ENCODE data around the gene PCP4.

DNA sequence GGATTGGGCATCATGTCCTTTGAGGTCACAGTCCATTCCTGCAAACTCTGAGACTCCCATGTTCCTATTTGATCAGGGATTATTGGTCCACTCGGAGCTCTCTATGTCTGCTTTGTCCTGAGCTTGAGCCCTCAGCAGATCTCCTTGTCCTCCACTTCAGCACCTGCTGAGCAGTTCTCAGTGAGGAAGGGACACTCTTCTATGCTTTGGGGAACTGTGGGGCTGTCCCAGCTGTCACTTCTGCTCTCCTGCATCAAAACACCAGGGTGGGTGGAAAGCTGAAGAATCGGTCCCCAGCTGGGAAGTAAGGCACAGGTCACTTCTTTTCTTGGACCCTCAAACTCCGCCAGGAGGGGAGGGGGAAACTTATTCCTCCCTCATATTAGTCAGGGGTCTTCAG, 99.5 kb downstream of the PCP4 start:
- TF ChIP-seq, protein P1, sequence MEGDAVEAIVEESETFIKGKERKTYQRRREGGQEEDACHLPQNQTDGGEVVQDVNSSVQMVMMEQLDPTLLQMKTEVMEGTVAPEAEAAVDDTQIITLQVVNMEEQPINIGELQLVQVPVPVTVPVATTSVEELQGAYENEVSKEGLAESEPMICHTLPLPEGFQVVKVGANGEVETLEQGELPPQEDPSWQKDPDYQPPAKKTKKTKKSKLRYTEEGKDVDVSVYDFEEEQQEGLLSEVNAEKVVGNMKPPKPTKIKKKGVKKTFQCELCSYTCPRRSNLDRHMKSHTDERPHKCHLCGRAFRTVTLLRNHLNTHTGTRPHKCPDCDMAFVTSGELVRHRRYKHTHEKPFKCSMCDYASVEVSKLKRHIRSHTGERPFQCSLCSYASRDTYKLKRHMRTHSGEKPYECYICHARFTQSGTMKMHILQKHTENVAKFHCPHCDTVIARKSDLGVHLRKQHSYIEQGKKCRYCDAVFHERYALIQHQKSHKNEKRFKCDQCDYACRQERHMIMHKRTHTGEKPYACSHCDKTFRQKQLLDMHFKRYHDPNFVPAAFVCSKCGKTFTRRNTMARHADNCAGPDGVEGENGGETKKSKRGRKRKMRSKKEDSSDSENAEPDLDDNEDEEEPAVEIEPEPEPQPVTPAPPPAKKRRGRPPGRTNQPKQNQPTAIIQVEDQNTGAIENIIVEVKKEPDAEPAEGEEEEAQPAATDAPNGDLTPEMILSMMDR (IDR thresholded peaks at IDR 0.05), result no peak
- no peak for TF ChIP-seq POLR2A (IDR thresholded peaks at IDR 0.05)
